Astrocyte (in vitro differentiated cells and primary cell): Measurements from ENCODE around the gene RXFP1.
"Not testable (repeated sequence)": the region's sequence is repeated elsewhere in the genome, so short reads cannot be mapped to it uniquely, and the experiment has no call there.

ENCODE experiments used
- EZH2 ChIP-seq: IDR thresholded peaks from 2 replicates; pipeline ENCODE4 v1.6.1; 2012; ENCODE audit warnings: mild to moderate bottlenecking, low read length, inconsistent platforms; ENCODE audit not compliant: insufficient read depth
- TF ChIP-seq, protein P1 (sequence below): IDR thresholded peaks from 2 replicates; pipeline ENCODE4 v1.5.1; 2011; ENCODE audit warnings: low read depth, mild to moderate bottlenecking, inconsistent platforms, low read length, moderate library complexity; ENCODE audit not compliant: insufficient read depth

DNA sequence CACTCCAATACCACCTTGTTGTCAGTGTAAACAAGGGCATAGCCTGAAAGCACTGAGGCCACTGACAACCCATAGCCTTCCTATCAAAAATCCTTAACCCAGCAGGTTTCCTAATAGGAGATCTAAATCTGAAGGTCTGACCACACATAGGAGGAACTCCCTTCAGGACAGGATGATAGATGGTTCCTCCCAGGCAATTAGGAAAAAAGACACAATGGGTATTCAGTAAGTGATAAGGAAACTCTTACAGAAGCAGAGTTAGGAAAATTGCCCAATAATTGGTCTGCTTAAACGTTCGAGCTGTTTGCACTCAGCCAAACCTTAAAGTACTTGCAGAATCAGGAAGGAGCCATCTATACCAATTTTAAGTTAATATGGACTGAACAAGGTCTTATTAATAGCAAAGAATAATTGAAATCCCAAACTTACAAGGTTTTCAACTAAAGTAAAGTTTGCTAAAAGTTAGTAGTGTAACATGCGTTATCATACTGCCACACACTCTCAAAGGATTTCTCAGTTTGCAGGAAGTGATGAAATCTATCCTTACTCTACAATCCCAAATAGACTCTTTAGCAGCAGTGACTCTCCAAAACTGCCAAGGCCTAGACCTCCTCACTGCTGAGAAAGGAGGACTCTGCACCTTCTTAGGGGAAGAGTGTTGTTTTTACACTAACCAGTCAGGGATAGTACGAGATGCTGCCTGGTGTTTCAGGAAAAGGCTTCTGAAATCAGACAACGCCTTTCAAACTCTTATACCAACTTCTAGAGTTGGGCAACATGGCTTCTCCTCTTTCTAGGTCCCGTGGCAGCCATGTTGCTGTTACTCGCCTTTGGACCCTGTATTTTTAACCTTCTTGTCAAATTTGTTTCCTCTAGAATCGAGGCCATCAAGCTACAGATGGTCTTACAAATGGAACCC is 142.3 kb downstream of the RXFP1 start:
- TF ChIP-seq, protein P1, sequence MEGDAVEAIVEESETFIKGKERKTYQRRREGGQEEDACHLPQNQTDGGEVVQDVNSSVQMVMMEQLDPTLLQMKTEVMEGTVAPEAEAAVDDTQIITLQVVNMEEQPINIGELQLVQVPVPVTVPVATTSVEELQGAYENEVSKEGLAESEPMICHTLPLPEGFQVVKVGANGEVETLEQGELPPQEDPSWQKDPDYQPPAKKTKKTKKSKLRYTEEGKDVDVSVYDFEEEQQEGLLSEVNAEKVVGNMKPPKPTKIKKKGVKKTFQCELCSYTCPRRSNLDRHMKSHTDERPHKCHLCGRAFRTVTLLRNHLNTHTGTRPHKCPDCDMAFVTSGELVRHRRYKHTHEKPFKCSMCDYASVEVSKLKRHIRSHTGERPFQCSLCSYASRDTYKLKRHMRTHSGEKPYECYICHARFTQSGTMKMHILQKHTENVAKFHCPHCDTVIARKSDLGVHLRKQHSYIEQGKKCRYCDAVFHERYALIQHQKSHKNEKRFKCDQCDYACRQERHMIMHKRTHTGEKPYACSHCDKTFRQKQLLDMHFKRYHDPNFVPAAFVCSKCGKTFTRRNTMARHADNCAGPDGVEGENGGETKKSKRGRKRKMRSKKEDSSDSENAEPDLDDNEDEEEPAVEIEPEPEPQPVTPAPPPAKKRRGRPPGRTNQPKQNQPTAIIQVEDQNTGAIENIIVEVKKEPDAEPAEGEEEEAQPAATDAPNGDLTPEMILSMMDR = not testable (repeated sequence)
- TF ChIP-seq EZH2 = not testable (repeated sequence)
